GM21619 (cell line): ENCODE measurements around the gene CCDC12.
A peak's percentile ranks its signal among the peaks of the same experiment; 100 is the strongest.

Experiments
- ATAC-seq: cut with Tn5 transposase; IDR thresholded peaks from one replicate; pipeline ENCODE4 v1.9.1; 2021; ENCODE audit not compliant: unreplicated experiment

Gene CCDC12

GRCh38 chr3:46942076-46942475 is 34.5 kb downstream of the CCDC12 start:
- no peak for ATAC-seq

GRCh38 chr3:46939578-46940445 is 36.7 kb downstream of the CCDC12 start:
- no peak for ATAC-seq

- no peak for ATAC-seq
These were observed 38.4 kb downstream of the CCDC12 start for GRCh38 chr3:46938118-46938517.

- ATAC-seq = no peak
These were observed 39.8 kb downstream of the CCDC12 start for GRCh38 chr3:46936733-46937250.

- no peak for ATAC-seq
These were observed 40.5 kb downstream of the CCDC12 start for GRCh38 chr3:46935989-46936558.

- ATAC-seq = no peak
These were observed 41.2 kb downstream of the CCDC12 start for GRCh38 chr3:46935168-46935858.

GRCh38 chr3:46934498-46935167 is 41.9 kb downstream of the CCDC12 start:
- ATAC-seq = no peak

- ATAC-seq = no peak
These were observed 42.5 kb downstream of the CCDC12 start for GRCh38 chr3:46934072-46934471.

GRCh38 chr3:46933261-46933660 is 43.3 kb downstream of the CCDC12 start:
- ATAC-seq = no peak

GRCh38 chr3:46932455-46933225 is 43.9 kb downstream of the CCDC12 start:
- no peak for ATAC-seq

GRCh38 chr3:46931631-46932331 is 44.8 kb downstream of the CCDC12 start:
- no peak for ATAC-seq

- no peak for ATAC-seq
These were observed 45.6 kb downstream of the CCDC12 start for GRCh38 chr3:46930945-46931403.

GRCh38 chr3:46930166-46930944 is 46.2 kb downstream of the CCDC12 start:
- no peak for ATAC-seq

GRCh38 chr3:46929324-46929723 is 47.2 kb downstream of the CCDC12 start:
- ATAC-seq = no peak

GRCh38 chr3:46928282-46928681 is 48.3 kb downstream of the CCDC12 start:
- ATAC-seq = no peak

GRCh38 chr3:46927718-46928073 is 48.8 kb downstream of the CCDC12 start:
- no peak for ATAC-seq

- peak; percentile 45 for ATAC-seq
These were observed 49.5 kb downstream of the CCDC12 start for GRCh38 chr3:46926871-46927717.

- no peak for ATAC-seq
These were observed 50.1 kb downstream of the CCDC12 start for GRCh38 chr3:46926447-46926846.
